SK-N-SH (cell line): ENCODE measurements around the gene FCSK. TPM values are rescaled to one million over a fixed set of nuclear protein-coding genes. Genes with fewer than 3 reads are reported as not detected.
"Not testable (repeated sequence)": the region's sequence is repeated elsewhere in the genome, so short reads cannot be mapped to it uniquely, and the experiment has no call there.

ENCODE experiments used
- CTCF ChIA-PET: fragments of 300-600, 350-600 bp; formaldehyde crosslinking; extraction: SDS; loops from one replicate; lab custom pipeline; 2021; lab: Yijun Ruan, JAX
- POLR2A ChIA-PET: fragments of 350-600 bp; sonication (Branson Sonifier 250); formaldehyde crosslinking; extraction: SDS; loops from one replicate; lab custom pipeline; 2020; ENCODE audit warnings: antibody characterized with exemption, inconsistent platforms; lab: Yijun Ruan, JAX
- DNase-seq: peaks from one replicate; pipeline ENCODE4 v3.0.0; 2012
- H2AFZ ChIP-seq: fragments of 200-600 bp; sonication (generic); 2 replicates; pipeline ENCODE4 v1.8.1; 2016; ENCODE audit warnings: antibody characterized with exemption, mild to moderate bottlenecking, low read depth
- H3F3A ChIP-seq: fragments of 200-600 bp; sonication (generic); replicated peaks from 2 replicates; pipeline ENCODE3; 2016; ENCODE audit warnings: antibody characterized with exemption, mild to moderate bottlenecking; ENCODE audit not compliant: insufficient read depth
- H3K27ac ChIP-seq, 2 experiments: fragments of 200-500 bp in 1 of 2; fragments of 200-600 bp in 1 of 2; sonication (Bioruptor generic) in 1 of 2; sonication (generic), shearing (Covaris generic) in 1 of 2; 2 replicates each; pipeline versions ENCODE4 v1.5.1 to v1.6.1; 2014 to 2016; ENCODE audit warnings: low read depth in 2 of 2, inconsistent platforms in 1 of 2, low read length in 1 of 2, mild to moderate bottlenecking in 1 of 2, mixed read lengths in 1 of 2
- H3K27me3 ChIP-seq: fragments of 200-600 bp; sonication (generic), shearing (Covaris generic); 2 replicates; pipeline ENCODE4 v1.6.1; 2016; ENCODE audit warnings: mixed run types; ENCODE audit not compliant: insufficient read depth
- H3K36me3 ChIP-seq, 2 experiments: fragments of 200-500 bp in 1 of 2; fragments of 200-600 bp in 1 of 2; sonication (Bioruptor generic) in 1 of 2; sonication (generic) in 1 of 2; replicated peaks in 1 of 2; 2 replicates each; pipeline versions ENCODE3 to v1.5.1; 2014 to 2016; ENCODE audit warnings: low read length in 1 of 2, mild to moderate bottlenecking in 1 of 2; ENCODE audit not compliant: insufficient read depth in 2 of 2, control insufficient read depth in 1 of 2
- H3K4me1 ChIP-seq, 2 experiments: fragments of 200-500 bp in 1 of 2; fragments of 200-600 bp in 1 of 2; sonication (Bioruptor generic) in 1 of 2; sonication (generic), shearing (Covaris generic) in 1 of 2; 2 replicates each; pipeline versions ENCODE4 v1.5.1 to v1.6.1; 2014 to 2016; ENCODE audit warnings: low read depth in 1 of 2, low read length in 1 of 2, mixed run types in 1 of 2; ENCODE audit not compliant: insufficient read depth in 2 of 2, control insufficient read depth in 1 of 2
- H3K4me2 ChIP-seq: fragments of 200-600 bp; sonication (generic), shearing (Covaris generic); 2 replicates; pipeline ENCODE4 v1.6.1; 2017; ENCODE audit warnings: mixed run types
- H3K4me3 ChIP-seq, 2 experiments: fragments of 200-500 bp in 1 of 2; fragments of 200-600 bp in 1 of 2; sonication (Bioruptor generic) in 1 of 2; sonication (generic), shearing (Covaris generic) in 1 of 2; 2 replicates each; pipeline versions ENCODE4 v1.5.1 to v1.8.1; 2014 to 2016; ENCODE audit warnings: low read depth in 2 of 2, inconsistent platforms in 1 of 2, low read length in 1 of 2, mild to moderate bottlenecking in 1 of 2, mixed read lengths in 1 of 2, moderate library complexity in 1 of 2
- H3K79me2 ChIP-seq: fragments of 200-600 bp; sonication (generic); 2 replicates; pipeline ENCODE4 v1.8.1; 2017; ENCODE audit warnings: mild to moderate bottlenecking; ENCODE audit not compliant: insufficient read depth
- H3K9ac ChIP-seq: fragments of 200-600 bp; sonication (generic); 2 replicates; pipeline ENCODE4 v1.6.1; 2017; ENCODE audit warnings: mixed run types
- H3K9me2 ChIP-seq: fragments of 200-600 bp; sonication (generic); 2 replicates; pipeline ENCODE4 v1.6.1; 2017; ENCODE audit warnings: mixed run types
- H3K9me3 ChIP-seq: fragments of 200-600 bp; sonication (generic); 2 replicates; pipeline ENCODE4 v1.6.1; 2017; ENCODE audit warnings: mixed run types, mild to moderate bottlenecking, moderate library complexity
- H4K20me1 ChIP-seq: fragments of 200-600 bp; sonication (generic); 2 replicates; pipeline ENCODE4 v1.6.1; 2017; ENCODE audit warnings: mild to moderate bottlenecking, mixed run types; ENCODE audit not compliant: insufficient read depth
- EP300 ChIP-seq, 2 experiments: IDR thresholded peaks; 2 replicates each; pipeline versions ENCODE4 v1.4.0 to v1.6.1; 2012; ENCODE audit warnings: borderline replicate concordance in 1 of 2, low read depth in 1 of 2, low read length in 1 of 2
- FOXJ3 ChIP-seq: sonication (generic); formaldehyde crosslinking; IDR thresholded peaks from 2 replicates; pipeline ENCODE4 v1.5.1; 2020; ENCODE audit warnings: mild to moderate bottlenecking, missing genetic modification reagents
- GABPA ChIP-seq: IDR thresholded peaks from 2 replicates; pipeline ENCODE4 v1.4.0; 2012; ENCODE audit warnings: low read depth, mild to moderate bottlenecking
- JUND ChIP-seq: IDR thresholded peaks from 2 replicates; pipeline ENCODE4 v1.4.0; 2012
- RFX5 ChIP-seq: IDR thresholded peaks from 2 replicates; pipeline ENCODE4 v1.6.1; 2012; ENCODE audit warnings: mild to moderate bottlenecking, improper control_type of control experiment, low read length
- SIN3A ChIP-seq: IDR thresholded peaks from 2 replicates; pipeline ENCODE4 v1.6.1; 2012; ENCODE audit warnings: low read depth, mild to moderate bottlenecking, low read length, moderate library complexity, borderline replicate concordance
- SMC3 ChIP-seq: IDR thresholded peaks from 2 replicates; pipeline ENCODE4 v1.6.1; 2012; ENCODE audit warnings: low read depth, low read length, improper control_type of control experiment
- YY1 ChIP-seq: IDR thresholded peaks from 2 replicates; pipeline ENCODE4 v1.4.0; 2012; ENCODE audit warnings: low read depth, mild to moderate bottlenecking
- WGBS: methylation state at CpG from one replicate; pipeline ENCODE4 v1.1.6; 2017; ENCODE audit warnings: low lambda C conversion rate; 5-methylcytosine and 5-hydroxymethylcytosine counted together
- polyA plus RNA-seq, 3 experiments: library from polyadenylated mRNA; depleted of rRNA; stranded (reverse); fragments of >200 nt; gene quantifications; 2 replicates each; pipeline ENCODE4 v1.2.3, GENCODE V29; 2012

The FCSK gene
- polyA plus RNA-seq, 1 of the 3 experiments (the other 2 are of a cell fraction), result 9.7 TPM

GRCh38 chr16:70407811-70408274, 46.6 kb upstream of the FCSK start:
- CTCF ChIA-PET, result interaction anchor here (1.5 kb wide), 1 partner anchor 27 kb away, joined by 3 read pairs; no protein-coding TSS in a partner anchor
- H3K9me3 ChIP-seq, result no peaks in the 10 kb centered on the region
- TF ChIP-seq GABPA (no peak), YY1 (no peak), EP300 (IDR thresholded peaks at IDR 0.05; ENCODE audit: borderline replicate concordance in 1 of 2, low read depth in 1 of 2, low read length in 1 of 2) (no peak), SIN3A (no peak)
- no peaks in the 10 kb centered on the region; the same call in 1 of the 2 replicates for H4K20me1 ChIP-seq
- DNase-seq, result no peak
- peaks cover 0 to 14% of the 10 kb centered on the region in 2 experiments for H3K36me3 ChIP-seq
- 89% methylated on average over 10 of the region's 10 CpGs for WGBS
- peaks cover 10% of the 10 kb centered on the region for H3F3A ChIP-seq
- no peak overlapping the region for H3K9ac ChIP-seq
- no peak overlapping the region for H2AFZ ChIP-seq
- no peaks in the 10 kb centered on the region for H3K27me3 ChIP-seq
- no peak overlapping the region for H3K27ac ChIP-seq
- H3K9me2 ChIP-seq, result no peaks in the 10 kb centered on the region
- peaks cover 68% of the 10 kb centered on the region for H3K79me2 ChIP-seq
- peaks cover 12% of the 10 kb centered on the region in 2 experiments; a peak in 2 of 4 replicates for H3K4me1 ChIP-seq
- no peak overlapping the region for H3K4me3 ChIP-seq
- H3K4me2 ChIP-seq, result no peak overlapping the region
- POLR2A ChIA-PET, result no interaction called here

GRCh38 chr16:70410734-70411133, 43.7 kb upstream of the FCSK start:
- Histone ChIP-seq H3K4me1 (peaks cover 0 to 8% of the 10 kb centered on the region in 2 experiments; a peak in 1 of 4 replicates), H4K20me1 (peaks cover 8% of the 10 kb centered on the region; the same call in 1 of the 2 replicates), H3K27ac (peak overlapping the region in 1 of 2 experiments; percentile 30; a peak in 1 of 4 replicates), H3K9me2 (no peaks in the 10 kb centered on the region), H3K79me2 (peaks cover 68% of the 10 kb centered on the region), H3K36me3 (peaks cover 0 to 14% of the 10 kb centered on the region in 2 experiments), H3K9me3 (no peaks in the 10 kb centered on the region), H2AFZ (no peak overlapping the region), H3K27me3 (no peaks in the 10 kb centered on the region), H3K4me3 (no peak overlapping the region), H3K4me2 (no peak overlapping the region), H3F3A (peaks cover 3% of the 10 kb centered on the region), H3K9ac (no peak overlapping the region)
- DNase-seq, result no peak
- TF ChIP-seq SIN3A (no peak), RFX5 (peak; percentile 58; the same call in 1 of the 2 replicates), FOXJ3 (CRISPR knock-in tag) (no peak)
- POLR2A ChIA-PET, result interaction anchor here (1.0 kb wide), 1 partner anchor 14 kb away, joined by 3 read pairs; no protein-coding TSS in a partner anchor
- CTCF ChIA-PET, result interaction anchor here (1.0 to 1.4 kb wide), 2 partner anchors 9 to 17 kb away, joined by 3 read pairs; no protein-coding TSS in a partner anchor
- WGBS, result 91% methylated on average over 6 of the region's 6 CpGs

GRCh38 chr16:70412385-70412784, 42.0 kb upstream of the FCSK start:
- ChIA-PET POLR2A (interaction anchor here (1.2 kb wide), 1 partner anchor 10 kb away, joined by 3 read pairs; no protein-coding TSS in a partner anchor), CTCF (interaction anchor here (0.7 kb wide), 1 partner anchor 61 kb away, joined by 3 read pairs; no protein-coding TSS in a partner anchor)
- DNase-seq, result no peak

GRCh38 chr16:70413572-70413971, 40.8 kb upstream of the FCSK start:
- H2AFZ ChIP-seq, H3K9me2 ChIP-seq, H3F3A ChIP-seq, H3K9me3 ChIP-seq, H3K9ac ChIP-seq, DNase-seq, H3K27me3 ChIP-seq, POLR2A ChIA-PET, H3K4me2 ChIP-seq, H3K4me3 ChIP-seq: not testable (repeated sequence)
- 98% methylated on average over 5 of the region's 5 CpGs for WGBS
- Histone ChIP-seq H3K79me2 (peaks cover 67% of the 10 kb centered on the region), H3K4me1 (peaks cover 0 to 18% of the 10 kb centered on the region in 2 experiments; a peak in 1 of 4 replicates), H3K36me3 (peaks cover 0 to 14% of the 10 kb centered on the region in 2 experiments), H3K27ac (peak overlapping the region in 1 of 2 experiments; percentile 58; a peak in 1 of 4 replicates), H4K20me1 (peaks cover 33% of the 10 kb centered on the region)
- CTCF ChIA-PET, result interaction anchor here (1.2 kb wide), 1 partner anchor 17 kb away, joined by 3 read pairs; no protein-coding TSS in a partner anchor

More at GRCh38 chr16:70412385-70412784, 42.0 kb upstream of the FCSK start:
- Histone ChIP-seq H3K4me1 (peaks cover 0 to 10% of the 10 kb centered on the region in 2 experiments; a peak in 1 of 4 replicates), H3K9ac (no peak overlapping the region), H3K27ac (no peak overlapping the region), H3K4me2 (no peak overlapping the region), H3K36me3 (peaks cover 0 to 14% of the 10 kb centered on the region in 2 experiments), H3K27me3 (no peaks in the 10 kb centered on the region), H3K79me2 (peaks cover 67% of the 10 kb centered on the region), H3K4me3 (no peak overlapping the region), H3F3A (peaks cover 6% of the 10 kb centered on the region), H3K9me2 (no peaks in the 10 kb centered on the region), H2AFZ (no peak overlapping the region), H3K9me3 (no peaks in the 10 kb centered on the region), H4K20me1 (peaks cover 21% of the 10 kb centered on the region)
- 95% methylated on average over 8 of the region's 8 CpGs for WGBS
- no peak for TF ChIP-seq RFX5
- TF ChIP-seq JUND, result no peak
- no peak for TF ChIP-seq SMC3
